NCI-H510A (cell line): ENCODE results near the gene KRTAP19-2.
"Not testable (repeated sequence)": the region's sequence is repeated elsewhere in the genome, so short reads cannot be mapped to it uniquely, and the experiment has no call there.

ENCODE experiments used
- DNase-seq: peaks from one replicate; lab custom pipeline; 2025; lab: John Stamatoyannopoulos, UW

The KRTAP19-2 gene, protein sequence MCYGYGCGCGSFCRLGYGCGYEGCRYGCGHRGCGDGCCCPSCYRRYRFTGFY

DNA sequence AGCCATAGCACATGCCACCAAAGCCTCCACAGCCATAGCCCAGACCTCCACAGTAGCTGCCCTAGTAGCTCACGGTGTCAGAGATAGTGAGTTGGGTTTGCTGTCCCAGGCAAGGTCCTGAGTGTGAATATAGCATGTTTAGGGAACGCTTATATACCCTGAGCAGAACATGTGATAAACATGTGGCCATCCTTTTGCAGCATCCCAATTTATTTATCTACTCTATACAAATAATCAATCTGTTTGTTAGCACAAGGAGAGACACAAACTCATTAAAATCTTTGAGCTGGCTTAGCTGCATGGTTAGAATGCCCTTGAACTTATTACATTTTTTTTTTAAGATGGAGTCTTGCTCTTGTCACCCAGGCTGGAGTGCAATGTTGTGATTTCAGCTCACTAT, at the start of gene KRTAP19-2:
Gene KRTAP19-2 (minus strand): TSS at position 101 of the 400 bp plus-strand sequence. CDS start 88 bp downstream, at position 13.
- no peak for DNase-seq

DNA sequence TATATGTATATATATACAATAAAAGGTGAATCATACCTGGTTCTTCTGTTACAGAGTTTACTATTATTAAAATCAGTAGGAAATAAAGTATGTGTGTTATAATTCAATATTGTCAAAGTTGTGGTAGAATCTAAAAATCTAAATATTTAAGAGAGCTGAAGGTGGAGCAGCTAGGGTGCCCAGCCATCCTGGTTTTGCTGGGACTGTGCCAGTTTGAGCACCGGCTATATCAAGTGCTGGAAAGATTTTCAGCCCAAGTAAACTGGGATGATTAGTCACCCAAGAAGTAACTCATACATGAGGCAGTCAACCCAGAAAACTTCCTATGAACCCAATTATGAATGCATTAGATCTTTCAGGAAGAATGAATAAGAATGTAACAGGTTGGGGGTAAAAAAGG, 31.6 kb upstream of the KRTAP19-2 start:
- no peak for DNase-seq

DNA sequence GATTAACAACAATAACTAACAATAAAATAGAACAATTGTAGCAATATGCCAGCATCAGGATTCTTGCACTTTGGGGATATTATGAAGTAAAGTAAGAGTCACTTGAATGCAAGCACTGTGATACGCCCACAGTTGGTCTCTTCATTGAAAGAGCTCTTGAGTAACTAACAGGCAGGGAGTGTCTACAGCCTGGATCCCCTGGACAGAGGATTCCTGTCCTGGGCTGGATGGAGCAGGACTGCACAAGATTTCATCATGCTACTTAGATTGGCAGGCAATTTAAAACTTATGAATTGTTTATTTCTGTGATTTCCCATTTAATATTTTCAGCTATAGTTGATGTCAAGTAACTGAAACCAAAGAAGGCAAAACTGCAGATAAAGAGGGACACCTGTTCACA, 28.4 kb upstream of the KRTAP19-2 start:
- no peak for DNase-seq

DNA sequence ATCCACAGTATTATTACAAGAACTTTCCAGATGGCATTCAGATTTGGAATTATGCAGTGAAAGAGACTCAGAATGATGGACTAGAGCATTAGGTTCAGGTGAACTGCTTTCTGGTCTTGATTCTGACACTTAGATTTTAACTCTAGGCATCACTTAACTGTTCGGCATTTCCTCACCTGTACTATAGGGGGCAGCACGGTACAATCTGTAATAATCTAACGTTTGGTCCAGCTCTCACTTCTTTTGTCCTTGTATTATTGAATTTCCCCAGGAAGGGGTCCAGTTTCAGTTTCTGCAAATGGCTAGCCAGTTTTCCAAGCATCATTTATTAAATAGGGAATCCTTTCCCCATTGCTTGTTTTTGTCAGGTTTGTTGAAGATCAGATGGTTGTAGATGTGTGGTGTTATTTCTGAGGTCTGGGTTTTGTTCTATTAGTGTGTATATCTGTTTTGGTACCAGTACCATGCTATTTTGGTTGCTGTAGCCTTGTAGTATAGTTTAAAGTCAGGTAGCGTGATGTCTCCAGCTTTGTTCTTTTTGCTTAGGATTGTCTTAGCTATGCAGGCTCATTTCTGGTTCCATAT, 18.5 kb upstream of the KRTAP19-2 start:
- not testable (repeated sequence) for DNase-seq

DNA sequence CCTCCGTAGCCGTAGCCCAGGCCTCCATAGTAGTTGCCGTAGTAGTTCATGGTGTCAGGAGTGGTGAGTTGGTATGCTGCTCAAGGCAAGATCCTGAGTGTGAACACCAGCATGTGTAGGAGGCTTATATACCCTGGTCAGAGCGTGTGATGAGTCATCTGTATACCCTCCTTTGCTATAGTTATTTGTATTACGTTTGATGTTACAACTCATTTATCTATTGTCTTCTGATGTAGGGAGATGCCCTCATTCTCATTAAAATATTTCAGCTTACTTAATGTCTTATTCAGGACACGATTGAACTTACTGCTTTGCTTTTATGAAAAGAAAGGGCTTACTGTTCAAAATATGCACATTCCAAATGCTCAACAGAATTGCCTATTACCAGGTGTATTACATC, 14.8 kb upstream of the KRTAP19-2 start, which contains the start of gene KRTAP19-5:
Gene KRTAP19-5 (minus strand): TSS at position 101 of the 400 bp plus-strand sequence. CDS start 51 bp downstream, at position 50.
- DNase-seq, result no peak

DNA sequence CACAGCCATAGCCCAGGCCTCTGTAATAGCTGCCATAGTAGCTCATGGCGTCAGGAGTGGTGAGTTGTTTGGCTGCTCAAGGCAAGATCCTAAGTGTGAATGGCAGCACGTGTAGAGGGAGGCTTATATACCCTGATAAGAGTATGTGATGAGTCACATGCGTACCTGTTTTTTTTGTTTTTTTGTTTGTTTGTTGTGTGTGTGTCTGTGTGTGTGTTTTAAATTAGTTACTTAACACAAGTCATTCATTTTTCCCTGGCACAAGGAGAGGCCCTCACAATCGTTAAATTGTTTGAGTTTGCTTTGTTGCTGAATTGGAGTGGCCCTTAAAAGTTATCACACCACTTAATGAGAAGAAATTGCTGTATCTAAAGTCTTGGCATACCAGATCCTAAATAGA, 9.8 kb upstream of the KRTAP19-2 start, which contains the start of gene KRTAP19-4:
Gene KRTAP19-4 (minus strand): TSS at position 101 of the 400 bp plus-strand sequence. CDS start 55 bp downstream, at position 46.
- no peak for DNase-seq

DNA sequence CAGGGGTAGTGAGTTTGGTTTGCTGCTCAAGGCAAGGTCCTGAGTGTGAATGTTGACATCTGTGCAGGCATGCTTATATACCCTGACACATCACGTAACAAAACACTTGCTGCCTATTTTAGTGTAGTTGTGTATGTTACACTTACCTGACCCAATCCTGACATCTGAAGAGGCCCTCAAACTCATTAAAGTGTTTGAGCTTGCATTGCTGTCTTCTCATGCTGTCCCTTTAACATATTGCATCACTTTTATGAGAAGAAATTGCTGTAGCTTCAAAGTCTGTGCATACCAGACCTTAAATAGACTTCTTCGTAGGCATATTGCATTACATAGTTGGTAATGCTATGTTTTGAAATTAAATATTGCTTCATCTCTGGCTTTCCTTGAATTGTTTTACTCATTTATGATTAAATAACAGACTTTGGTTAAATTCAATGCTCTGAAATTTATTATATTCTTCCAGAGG, 4.8 kb upstream of the KRTAP19-2 start, which contains the start of gene KRTAP19-3:
Gene KRTAP19-3 (minus strand): TSS at position 51 of the 466 bp plus-strand sequence. CDS start 56 bp downstream, outside the sequence.
- DNase-seq, result no peak

DNA sequence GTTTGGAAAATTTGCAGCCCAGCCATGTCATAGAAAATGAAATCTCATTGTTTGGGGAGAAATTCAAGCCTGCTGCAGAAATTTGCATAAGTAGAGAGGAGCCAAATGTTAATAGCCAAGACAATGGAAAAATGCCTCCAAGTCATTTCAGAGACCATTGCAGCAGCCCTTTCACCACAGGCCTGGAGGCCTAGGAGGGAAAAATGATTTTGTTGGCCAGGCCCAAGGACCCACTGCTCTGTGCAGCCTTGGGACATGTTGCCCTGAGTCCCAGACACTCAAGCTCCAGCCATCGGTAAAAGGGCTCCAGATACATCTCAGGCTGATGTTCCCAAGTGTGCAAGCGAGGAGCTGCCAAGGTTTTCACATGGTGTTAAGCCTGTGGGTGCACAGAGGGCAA, 1.1 kb downstream of the KRTAP19-2 start:
- DNase-seq, result no peak

DNA sequence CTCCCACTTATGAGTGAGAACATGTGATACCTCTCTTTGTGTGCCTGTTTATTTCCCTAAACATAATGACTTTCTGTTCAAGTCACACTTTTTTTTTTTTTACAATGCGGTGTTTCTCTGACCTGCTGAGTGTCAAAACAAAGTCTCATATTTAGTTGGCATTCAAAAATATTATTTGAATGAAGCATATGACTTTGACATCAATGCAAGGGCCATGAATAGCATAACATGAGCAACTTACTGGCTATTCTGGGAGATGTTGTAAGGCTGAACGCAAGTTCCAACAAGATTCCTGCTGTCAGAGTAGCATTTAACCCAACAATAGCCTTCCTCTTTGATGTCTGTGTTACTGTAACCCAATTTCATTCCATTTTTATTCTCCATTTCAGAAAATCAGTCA, 5.1 kb downstream of the KRTAP19-2 start:
- DNase-seq, result no peak

DNA sequence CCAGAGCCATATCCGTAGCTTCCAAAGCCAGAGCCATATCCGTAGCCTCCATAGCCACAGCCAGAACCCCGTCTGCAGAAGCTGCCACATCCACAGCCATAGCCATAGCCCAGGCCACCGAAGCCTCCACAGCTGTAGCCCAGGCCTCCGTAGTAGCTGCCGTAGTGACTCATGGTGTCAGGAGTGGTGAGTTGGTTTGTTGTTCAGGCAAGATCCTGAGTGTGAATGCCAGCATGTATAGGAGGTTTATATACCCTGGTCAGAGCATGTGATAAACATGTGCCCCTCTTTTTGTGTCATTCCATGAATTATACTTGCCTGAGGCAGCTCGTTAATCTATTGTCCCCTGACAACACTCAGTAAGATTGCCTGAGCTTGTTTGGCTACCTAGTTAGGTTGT, 7.1 kb downstream of the KRTAP19-2 start, which contains the start of gene KRTAP19-1:
Gene KRTAP19-1 (minus strand): TSS at position 223 of the 400 bp plus-strand sequence. CDS start 50 bp downstream, at position 173.
- no peak for DNase-seq

DNA sequence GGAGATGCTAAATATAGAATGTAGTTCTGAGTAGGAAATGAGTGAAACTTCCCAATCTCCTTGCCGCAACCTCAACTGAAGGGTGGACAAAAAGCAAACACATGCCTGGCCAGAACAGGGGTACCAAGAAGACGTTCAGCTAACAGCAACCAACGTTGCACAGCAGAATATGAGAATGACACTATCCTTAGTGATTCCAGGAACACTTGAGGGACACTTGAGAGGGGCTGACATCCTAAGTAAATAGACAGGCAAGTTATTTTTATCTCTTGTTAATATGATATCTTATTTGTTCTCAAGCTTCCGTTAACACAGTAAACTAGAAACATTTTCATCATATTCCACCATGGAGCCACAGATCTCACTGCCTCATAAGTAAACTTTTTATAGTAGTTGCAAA, 8.0 kb downstream of the KRTAP19-2 start:
- no peak for DNase-seq

DNA sequence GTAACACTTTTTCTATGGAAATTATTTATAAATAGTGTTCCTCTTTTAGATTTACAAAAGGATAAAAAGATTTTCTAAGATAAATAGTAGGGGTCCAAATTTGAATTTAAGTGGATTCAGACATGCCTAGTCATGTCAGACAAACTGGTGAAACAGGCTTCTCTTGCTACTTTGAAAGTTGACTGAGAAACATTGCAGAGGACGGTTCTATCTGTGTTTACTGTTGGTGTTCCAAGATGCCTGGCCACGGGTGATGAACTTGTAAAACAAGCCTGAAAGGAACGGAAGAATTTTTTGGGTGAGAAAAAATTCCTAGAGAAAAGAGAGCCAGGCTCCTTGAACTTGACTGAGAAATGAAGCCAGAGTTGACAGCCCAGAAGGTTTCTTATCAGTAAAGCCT, 9.2 kb downstream of the KRTAP19-2 start:
- no peak for DNase-seq

DNA sequence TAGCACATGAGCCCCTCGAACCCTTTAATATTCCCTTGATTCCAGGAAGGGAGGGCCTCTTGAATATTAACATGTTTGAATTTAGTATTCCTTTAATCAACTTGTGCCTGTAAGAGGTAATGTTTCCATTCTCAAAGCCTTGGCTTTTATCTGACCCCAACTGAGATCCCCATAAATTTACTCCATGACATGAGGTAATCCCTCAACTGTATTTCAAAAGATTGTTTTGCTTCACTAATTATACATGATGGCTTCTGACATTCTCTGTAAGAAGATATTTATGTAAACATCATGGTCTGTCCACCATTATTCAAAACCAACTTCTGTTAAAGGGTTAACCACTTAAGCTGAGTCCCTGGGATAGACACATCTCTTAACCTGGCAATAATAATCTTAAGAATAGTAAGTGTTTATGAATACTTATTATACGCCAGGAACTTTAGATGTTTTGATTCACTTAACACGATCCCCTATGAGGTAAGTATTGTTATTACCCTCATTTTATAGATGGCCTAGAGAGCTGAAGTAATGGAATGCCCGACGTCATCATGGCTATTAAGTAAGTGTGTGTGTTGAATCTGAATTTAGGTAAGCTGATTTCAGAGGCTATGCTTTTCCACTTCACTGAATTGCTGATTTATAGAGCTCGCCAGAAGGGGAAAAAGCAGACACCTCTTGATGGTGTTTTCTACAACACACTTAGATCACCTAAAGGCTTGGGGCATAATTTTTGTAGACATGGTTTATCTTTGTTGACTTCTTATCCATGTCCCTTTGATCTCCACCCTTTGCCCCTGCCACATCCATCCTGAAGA, 18.1 kb downstream of the KRTAP19-2 start:
- no peak for DNase-seq

DNA sequence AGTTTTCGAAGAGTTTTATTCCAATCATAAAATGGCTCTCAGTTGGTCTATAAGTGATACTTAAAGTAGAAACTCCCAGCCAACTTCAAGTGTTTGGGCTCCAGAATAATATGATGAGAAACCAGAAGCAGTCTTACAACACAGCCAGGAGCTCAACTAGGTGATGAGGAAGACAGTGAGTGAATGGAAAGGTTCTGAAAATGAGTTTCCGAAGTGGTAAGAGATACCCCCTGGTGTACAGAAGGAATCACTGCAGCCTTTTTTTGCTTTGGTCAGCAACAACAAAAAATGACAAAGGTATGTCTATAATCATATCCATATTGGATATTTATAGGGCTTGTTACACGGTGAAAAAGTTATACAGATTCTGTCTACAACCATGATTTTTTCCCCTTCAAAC, 23.5 kb downstream of the KRTAP19-2 start:
- DNase-seq, result no peak

DNA sequence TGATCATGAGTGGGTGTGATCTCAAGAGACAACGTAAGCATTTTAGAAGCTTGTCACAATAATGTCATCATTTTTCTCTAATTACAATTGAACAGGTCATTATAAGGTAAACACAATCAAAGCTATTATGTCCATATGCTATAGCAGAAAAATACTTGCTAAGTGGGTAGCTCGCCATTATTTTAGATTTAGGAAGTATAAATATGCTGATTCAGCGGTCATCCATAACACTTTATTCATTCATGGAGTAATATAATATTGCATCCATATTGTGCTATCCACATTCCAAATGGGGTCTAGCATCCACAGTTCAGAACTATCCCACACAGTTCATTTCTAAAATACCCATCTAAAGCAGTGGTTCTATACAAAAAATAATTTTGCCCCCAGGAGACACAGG, 38.7 kb downstream of the KRTAP19-2 start:
- DNase-seq, result no peak

DNA sequence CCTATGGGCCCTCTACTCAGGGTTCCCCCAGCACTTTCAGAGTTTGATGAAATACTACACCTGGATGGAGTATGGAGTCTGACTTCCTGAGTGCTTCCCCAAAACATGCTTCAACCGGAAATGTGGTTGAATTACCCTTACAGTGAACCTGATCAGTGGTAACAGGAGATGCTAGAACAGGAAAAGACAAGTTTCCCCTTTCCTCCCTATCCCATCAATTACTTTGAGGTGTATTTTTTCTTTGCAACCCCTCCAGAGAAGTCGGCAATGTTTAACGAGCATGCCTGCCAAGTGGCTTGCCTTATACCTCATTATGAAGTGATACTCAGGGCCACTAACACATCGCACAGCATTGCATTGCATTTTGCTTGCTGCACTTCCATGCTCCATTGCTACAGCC, 40.2 kb downstream of the KRTAP19-2 start:
- DNase-seq, result no peak

DNA sequence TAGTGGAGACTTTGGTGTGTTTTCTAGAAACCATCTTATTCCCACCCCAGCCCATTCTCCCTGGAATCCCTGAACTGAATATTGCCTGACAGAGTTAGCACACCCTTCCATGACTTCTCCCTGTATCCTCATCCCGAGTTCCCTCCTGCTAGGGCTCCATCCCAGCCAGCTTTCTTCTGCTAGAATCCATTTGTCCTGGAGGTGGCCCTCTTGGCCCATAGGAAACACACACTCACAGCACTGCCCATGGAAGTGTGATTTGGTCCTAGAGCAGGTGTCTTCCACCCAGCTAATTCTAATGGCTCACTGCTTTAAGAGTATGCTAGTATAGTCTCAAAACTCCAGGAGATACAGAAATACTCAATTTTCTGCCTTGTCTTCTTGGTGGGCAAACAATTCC, 43.0 kb downstream of the KRTAP19-2 start:
- no peak for DNase-seq

DNA sequence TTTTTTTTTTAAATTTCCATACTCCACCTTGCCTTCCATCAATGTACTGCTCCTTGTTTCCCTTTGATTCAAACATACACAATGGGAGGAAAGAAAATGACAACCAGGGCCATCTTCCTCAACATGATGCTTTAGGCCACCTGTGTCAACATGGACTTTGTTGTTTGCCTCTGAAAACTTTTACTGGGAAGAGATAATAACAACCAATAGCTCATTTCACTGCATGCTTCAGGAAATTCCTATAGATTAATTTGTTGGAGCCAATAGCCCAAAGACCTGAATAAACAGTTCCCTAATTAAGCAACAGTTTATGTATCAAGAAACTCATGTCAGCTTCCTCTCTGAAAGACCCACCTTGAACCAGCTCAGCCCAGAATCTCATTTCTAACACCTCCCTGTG, 44.0 kb downstream of the KRTAP19-2 start:
- DNase-seq, result no peak

DNA sequence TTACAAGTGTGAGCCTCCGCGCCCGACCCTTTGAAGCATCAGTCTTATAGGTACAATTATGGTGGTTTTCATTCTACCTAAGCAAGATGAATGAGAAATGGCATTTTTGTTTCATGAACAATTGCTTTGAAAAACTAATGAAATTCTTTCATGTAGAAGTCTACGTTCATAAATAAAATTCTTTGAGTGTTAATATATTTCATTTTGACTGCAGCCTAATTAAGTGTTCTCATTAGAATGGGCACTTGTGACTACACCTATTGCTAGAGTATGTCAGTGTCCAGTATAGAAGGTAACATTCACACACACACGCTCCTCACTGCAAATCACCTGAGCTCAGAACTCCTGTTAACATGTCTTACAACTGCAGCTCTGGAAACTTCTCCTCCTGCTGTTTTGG, 47.3 kb downstream of the KRTAP19-2 start, which contains the start of gene KRTAP15-1:
Gene KRTAP15-1 (plus strand): TSS at position 301 of the 400 bp plus-strand sequence. CDS start 53 bp downstream, at position 354.
- DNase-seq, result no peak
